ENCODE measurements around the gene TBC1D2B. TPM values are rescaled to one million over a fixed set of nuclear protein-coding genes. Genes with fewer than 3 reads are reported as not detected.

The TBC1D2B gene
- total RNA-seq, 4 donors from 2014 or later, result 4.7 to 9.6 (median 8.1) TPM

DNA sequence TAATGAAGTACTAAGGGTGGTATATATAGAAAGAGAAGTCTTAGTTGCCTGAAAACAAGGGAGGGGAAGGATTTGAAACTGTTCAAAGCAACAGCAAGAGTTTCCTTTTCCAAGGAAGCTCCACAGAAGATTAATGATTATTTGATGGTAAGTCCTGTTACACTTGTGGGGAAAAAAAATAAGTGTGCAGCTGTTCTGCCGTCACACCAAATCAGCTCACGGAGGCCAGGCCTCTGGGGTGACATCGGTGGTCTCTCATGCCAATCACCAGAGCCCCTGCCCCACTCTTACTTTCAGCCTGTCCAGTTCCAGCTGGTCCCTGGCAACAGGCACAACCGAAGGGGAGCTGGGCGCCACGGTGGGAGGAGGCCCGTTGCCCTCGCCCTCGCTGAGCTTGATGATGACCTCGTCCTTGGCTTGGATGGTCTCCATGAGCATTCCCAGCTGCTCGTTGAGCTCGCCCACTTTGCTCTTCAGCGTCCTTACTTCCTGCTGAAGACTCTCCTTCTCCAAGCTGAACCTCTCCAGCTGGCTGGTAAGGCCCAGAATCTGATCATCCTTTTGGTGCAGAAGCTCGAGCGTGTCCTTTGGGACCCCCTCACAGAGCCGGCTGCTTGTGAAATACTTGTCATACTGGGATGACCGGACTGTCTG lies 53.5 kb downstream of the TBC1D2B start:
- intact Hi-C loops (cut with DNase I; ENCODE audit: low total_unique reads) (no loop called here), in situ Hi-C loops (cut with MboI; ENCODE audit: low sequenced_read_pairs in 4 of 4) (no loop called here)
- H3K27ac ChIP-seq, result peak overlapping the region; percentile 30 to 62 (median 47)
- DNase-seq, result peak; percentile 56 to 79
- H3K36me3 ChIP-seq, result peaks cover 0 to 11% of the 10 kb centered on the region in 2 donors
- TF ChIP-seq CTCF (IDR thresholded peaks at IDR 0.05 in 4 of 5, conservative IDR thresholded peaks at IDR 0.05 in 1 of 5), result no peak
- no peak for TF ChIP-seq POLR2A (IDR thresholded peaks at IDR 0.05)
- H3K4me3 ChIP-seq, result no peak overlapping the region
- no peaks in the 10 kb centered on the region for H3K27me3 ChIP-seq
- peaks cover 21 to 23% of the 10 kb centered on the region in 2 donors for H3K4me1 ChIP-seq
- ATAC-seq, result peak; percentile 68 to 74
- no peaks in the 10 kb centered on the region for H3K9me3 ChIP-seq

GRCh38 chr15:78023081-78023665 lies 54.3 kb downstream of the TBC1D2B start:
- DNase-seq (no peak), ATAC-seq (no peak)
- H3K9me3 ChIP-seq, result no peaks in the 10 kb centered on the region
- H3K27me3 ChIP-seq, result no peaks in the 10 kb centered on the region
- H3K4me1 ChIP-seq, result peaks cover 21 to 23% of the 10 kb centered on the region in 2 donors
- H3K36me3 ChIP-seq, result peaks cover 0 to 4% of the 10 kb centered on the region in 2 donors
- in situ Hi-C loops (cut with MboI; ENCODE audit: low sequenced_read_pairs in 4 of 4) (no loop called here), intact Hi-C loops (cut with DNase I; ENCODE audit: low total_unique reads) (no loop called here)
- H3K4me3 ChIP-seq, result no peak overlapping the region
- peak overlapping the region in 2 of 4 donors; percentile 41 to 62 for H3K27ac ChIP-seq
- TF ChIP-seq POLR2A (IDR thresholded peaks at IDR 0.05) (no peak), CTCF (IDR thresholded peaks at IDR 0.05 in 4 of 5, conservative IDR thresholded peaks at IDR 0.05 in 1 of 5) (no peak)

DNA sequence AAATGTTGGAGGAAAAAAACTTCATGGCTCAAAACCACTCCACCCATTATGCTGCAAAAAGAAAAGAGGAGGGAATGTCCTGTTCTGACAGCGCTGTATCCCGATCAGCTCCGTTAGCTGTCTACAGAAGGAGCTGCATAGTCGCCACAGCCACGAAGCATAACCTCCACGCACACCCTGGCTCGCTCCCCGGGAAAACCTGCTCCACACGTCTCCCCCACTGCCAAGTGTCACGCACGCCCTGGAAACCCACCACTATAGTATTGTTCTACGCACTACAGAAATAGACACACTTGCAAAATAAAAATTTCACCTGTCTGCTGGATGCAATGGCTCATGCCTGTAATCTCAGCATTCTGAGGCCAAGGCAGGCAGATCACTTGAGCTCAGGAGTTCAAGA lies 55.8 kb downstream of the TBC1D2B start:
- Histone ChIP-seq H3K4me1 (peaks cover 21 to 23% of the 10 kb centered on the region in 2 donors), H3K36me3 (no peaks in the 10 kb centered on the region), H3K4me3 (no peak overlapping the region), H3K9me3 (no peaks in the 10 kb centered on the region), H3K27ac (no peak overlapping the region), H3K27me3 (no peaks in the 10 kb centered on the region)
- in situ Hi-C loops (cut with MboI; ENCODE audit: low sequenced_read_pairs in 4 of 4) (no loop called here), intact Hi-C loops (cut with DNase I; ENCODE audit: low total_unique reads) (no loop called here)
- ATAC-seq (no peak), DNase-seq (no peak)
- TF ChIP-seq CTCF (IDR thresholded peaks at IDR 0.05 in 4 of 5, conservative IDR thresholded peaks at IDR 0.05 in 1 of 5) (no peak), POLR2A (IDR thresholded peaks at IDR 0.05) (no peak)

GRCh38 chr15:78020007-78020406 lies 57.5 kb downstream of the TBC1D2B start:
- no peak for DNase-seq
- H3K27ac ChIP-seq, result no peak overlapping the region
- no peaks in the 10 kb centered on the region for H3K27me3 ChIP-seq
- no peak overlapping the region for H3K4me3 ChIP-seq
- no peaks in the 10 kb centered on the region for H3K9me3 ChIP-seq
- in situ Hi-C loops (cut with MboI; ENCODE audit: low sequenced_read_pairs in 4 of 4) (no loop called here), intact Hi-C loops (cut with DNase I; ENCODE audit: low total_unique reads) (no loop called here)
- no peak for TF ChIP-seq CTCF (IDR thresholded peaks at IDR 0.05 in 4 of 5, conservative IDR thresholded peaks at IDR 0.05 in 1 of 5)
- no peak for ATAC-seq
- peaks cover 16 to 18% of the 10 kb centered on the region in 2 donors for H3K4me1 ChIP-seq
- H3K36me3 ChIP-seq, result peaks cover 0 to 8% of the 10 kb centered on the region in 2 donors

All from gastrocnemius medialis (tissue), 4 donors.